WTC11 (cell line): Measurements from ENCODE around the gene MAT2A.
"Not testable (repeated sequence)": the region's sequence is repeated elsewhere in the genome, so short reads cannot be mapped to it uniquely, and the experiment has no call there.

Source experiments
- JUN ChIP-seq: sonication (generic); formaldehyde crosslinking; IDR thresholded peaks from 2 replicates; pipeline ENCODE4 v1.8.0; 2023; ENCODE audit warnings: mild to moderate bottlenecking, missing genetic modification reagents
- NFE2L1 ChIP-seq: sonication (generic); formaldehyde crosslinking; IDR thresholded peaks from 2 replicates; pipeline ENCODE4 v1.8.1; 2023; ENCODE audit warnings: missing genetic modification reagents
- NFYB ChIP-seq: sonication (generic); formaldehyde crosslinking; conservative IDR thresholded peaks from 2 replicates; pipeline ENCODE4 v1.8.0; 2022; ENCODE audit warnings: low read depth, missing genetic modification reagents
- TEAD4 ChIP-seq: sonication (generic); formaldehyde crosslinking; IDR thresholded peaks from 2 replicates; pipeline ENCODE4 v1.8.0; 2022; ENCODE audit warnings: mild to moderate bottlenecking, missing genetic modification reagents
- TP53 ChIP-seq: sonication (generic); formaldehyde crosslinking; IDR thresholded peaks from 2 replicates; pipeline ENCODE4 v1.8.1; 2023; ENCODE audit warnings: mild to moderate bottlenecking, missing genetic modification reagents
- TF ChIP-seq, protein P1 (sequence below): fragments of 200-600 bp; IDR thresholded peaks from 2 replicates; pipeline ENCODE4 v1.8.0; 2022; ENCODE audit warnings: antibody characterized with exemption
- TF ChIP-seq, protein P2 (sequence below): sonication (generic); formaldehyde crosslinking; IDR thresholded peaks from 2 replicates; pipeline ENCODE4 v1.8.0; 2022; ENCODE audit warnings: mild to moderate bottlenecking, missing genetic modification reagents
- TF ChIP-seq, protein P3 (sequence below): fragments of 250-450 bp; sonication (Bioruptor Pico); conservative IDR thresholded peaks from 2 replicates; pipeline ENCODE4 v1.9.0; 2021; ENCODE audit warnings: mild to moderate bottlenecking

GRCh38 chr2:85560403-85560726, 21.4 kb downstream of the MAT2A start:
- not testable (repeated sequence) for TF ChIP-seq NFE2L1 (CRISPR knock-in tag); JUN (CRISPR knock-in tag); TEAD4 (CRISPR knock-in tag); NFYB (CRISPR knock-in tag); TP53
- TF ChIP-seq, protein P1, sequence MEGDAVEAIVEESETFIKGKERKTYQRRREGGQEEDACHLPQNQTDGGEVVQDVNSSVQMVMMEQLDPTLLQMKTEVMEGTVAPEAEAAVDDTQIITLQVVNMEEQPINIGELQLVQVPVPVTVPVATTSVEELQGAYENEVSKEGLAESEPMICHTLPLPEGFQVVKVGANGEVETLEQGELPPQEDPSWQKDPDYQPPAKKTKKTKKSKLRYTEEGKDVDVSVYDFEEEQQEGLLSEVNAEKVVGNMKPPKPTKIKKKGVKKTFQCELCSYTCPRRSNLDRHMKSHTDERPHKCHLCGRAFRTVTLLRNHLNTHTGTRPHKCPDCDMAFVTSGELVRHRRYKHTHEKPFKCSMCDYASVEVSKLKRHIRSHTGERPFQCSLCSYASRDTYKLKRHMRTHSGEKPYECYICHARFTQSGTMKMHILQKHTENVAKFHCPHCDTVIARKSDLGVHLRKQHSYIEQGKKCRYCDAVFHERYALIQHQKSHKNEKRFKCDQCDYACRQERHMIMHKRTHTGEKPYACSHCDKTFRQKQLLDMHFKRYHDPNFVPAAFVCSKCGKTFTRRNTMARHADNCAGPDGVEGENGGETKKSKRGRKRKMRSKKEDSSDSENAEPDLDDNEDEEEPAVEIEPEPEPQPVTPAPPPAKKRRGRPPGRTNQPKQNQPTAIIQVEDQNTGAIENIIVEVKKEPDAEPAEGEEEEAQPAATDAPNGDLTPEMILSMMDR, result not testable (repeated sequence)
- TF ChIP-seq, protein P2, sequence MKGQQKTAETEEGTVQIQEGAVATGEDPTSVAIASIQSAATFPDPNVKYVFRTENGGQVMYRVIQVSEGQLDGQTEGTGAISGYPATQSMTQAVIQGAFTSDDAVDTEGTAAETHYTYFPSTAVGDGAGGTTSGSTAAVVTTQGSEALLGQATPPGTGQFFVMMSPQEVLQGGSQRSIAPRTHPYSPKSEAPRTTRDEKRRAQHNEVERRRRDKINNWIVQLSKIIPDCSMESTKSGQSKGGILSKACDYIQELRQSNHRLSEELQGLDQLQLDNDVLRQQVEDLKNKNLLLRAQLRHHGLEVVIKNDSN, result not testable (repeated sequence)
- TF ChIP-seq, protein P3, sequence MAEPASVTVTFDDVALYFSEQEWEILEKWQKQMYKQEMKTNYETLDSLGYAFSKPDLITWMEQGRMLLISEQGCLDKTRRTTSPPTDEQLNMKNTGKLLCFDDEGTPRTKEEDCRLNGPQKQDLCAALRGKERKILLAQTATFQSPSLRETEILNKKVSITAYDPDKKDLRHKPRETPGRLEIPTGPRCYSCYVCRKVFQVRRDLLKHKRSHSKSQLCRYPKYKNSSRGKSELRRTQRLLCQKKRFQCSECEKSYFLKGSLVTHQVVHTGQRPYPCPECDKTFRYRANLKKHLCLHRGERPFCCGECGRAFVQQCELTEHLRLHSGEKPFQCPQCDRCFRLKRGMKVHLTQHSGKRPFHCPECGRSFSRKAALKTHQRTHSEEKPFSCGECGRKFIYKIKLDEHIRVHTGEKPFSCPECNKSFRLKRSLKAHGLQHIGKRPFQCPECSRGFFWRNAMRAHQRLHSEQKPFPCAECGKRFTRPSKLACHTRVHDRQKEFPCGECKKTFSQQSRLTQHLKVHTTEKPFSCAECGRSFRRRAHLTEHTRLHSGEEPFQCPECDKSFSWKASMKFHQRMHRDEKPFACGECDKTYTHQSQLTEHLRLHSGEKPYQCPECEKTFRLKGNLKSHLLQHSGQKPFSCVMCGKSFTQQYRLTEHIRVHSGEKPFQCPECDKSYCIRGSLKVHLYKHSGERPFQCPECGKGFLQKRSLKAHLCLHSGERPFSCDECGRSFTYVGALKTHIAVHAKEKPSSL (CRISPR knock-in tag), result not testable (repeated sequence)
